WTC11 (cell line): Measurements from ENCODE around the gene XIRP2. TPM values are rescaled to one million over a fixed set of nuclear protein-coding genes. Genes with fewer than 3 reads are reported as not detected.

Experiments used
- ATAC-seq: fragments of 200-7000 bp; cut with Tn5 transposase; 2 replicates; pipeline ENCODE4 v1.10.0; 2021; ENCODE audit warnings: mild to moderate bottlenecking, moderate library complexity
- CTCF ChIA-PET: fragments of 300-600 bp; sonication (Branson Sonifier 250); formaldehyde crosslinking; loops from one replicate; lab custom pipeline; 2021; ENCODE audit warnings: antibody characterized with exemption; lab: Charles Lee
- POLR2A ChIA-PET: fragments of 350-600 bp; sonication (Branson Sonifier 250); formaldehyde crosslinking; loops from one replicate; lab custom pipeline; 2021; ENCODE audit warnings: antibody characterized with exemption; lab: Charles Lee
- DNase-seq: peaks from one replicate; pipeline ENCODE4 v3.0.0; 2021; ENCODE audit warnings: low spot score
- H3K27ac Mint-ChIP-seq: 2 replicates; pipeline ENCODE4 v1.8.0; 2021; ENCODE audit warnings: mixed read lengths
- H3K27me3 Mint-ChIP-seq: 2 replicates; pipeline ENCODE4 v1.8.0; 2021; ENCODE audit warnings: low read depth, mild to moderate bottlenecking, moderate library complexity, mixed read lengths
- H3K36me3 Mint-ChIP-seq: 2 replicates; pipeline ENCODE4 v1.8.0; 2021; ENCODE audit warnings: mixed read lengths
- H3K4me1 Mint-ChIP-seq: 2 replicates; pipeline ENCODE4 v1.8.0; 2022; ENCODE audit warnings: mixed read lengths
- H3K4me3 Mint-ChIP-seq: 2 replicates; pipeline ENCODE4 v1.8.0; 2021; ENCODE audit warnings: mild to moderate bottlenecking, moderate library complexity, mixed read lengths
- H3K9me3 Mint-ChIP-seq: 2 replicates; pipeline ENCODE4 v1.8.0; 2021; ENCODE audit warnings: mixed read lengths
- CBFB ChIP-seq: sonication (generic); formaldehyde crosslinking; IDR thresholded peaks from 2 replicates; pipeline ENCODE4 v1.8.1; 2022; ENCODE audit warnings: mild to moderate bottlenecking, low read depth, missing genetic modification reagents
- FOXJ3 ChIP-seq: sonication (generic); formaldehyde crosslinking; IDR thresholded peaks from 2 replicates; pipeline ENCODE4 v1.9.0; 2021; ENCODE audit warnings: missing genetic modification reagents, mild to moderate bottlenecking, borderline replicate concordance
- GABPB1 ChIP-seq: sonication (generic); formaldehyde crosslinking; IDR thresholded peaks from 2 replicates; pipeline ENCODE4 v1.8.1; 2023; ENCODE audit warnings: mild to moderate bottlenecking, missing genetic modification reagents
- NFATC4 ChIP-seq: fragments of 250-450 bp; sonication (Bioruptor Pico); IDR thresholded peaks from 2 replicates; pipeline ENCODE4 v1.9.0; 2021; ENCODE audit warnings: mild to moderate bottlenecking
- NFE2L1 ChIP-seq: sonication (generic); formaldehyde crosslinking; IDR thresholded peaks from 2 replicates; pipeline ENCODE4 v1.8.1; 2023; ENCODE audit warnings: missing genetic modification reagents
- RORB ChIP-seq: fragments of 250-450 bp; sonication (Bioruptor Pico); IDR thresholded peaks from 2 replicates; pipeline ENCODE4 v1.9.0; 2021; ENCODE audit warnings: mild to moderate bottlenecking
- SP1 ChIP-seq: sonication (generic); formaldehyde crosslinking; conservative IDR thresholded peaks from 2 replicates; pipeline ENCODE4 v1.8.1; 2022; ENCODE audit warnings: missing genetic modification reagents
- ZBTB21 ChIP-seq: sonication (generic); formaldehyde crosslinking; IDR thresholded peaks from 2 replicates; pipeline ENCODE4 v1.8.1; 2023; ENCODE audit warnings: mild to moderate bottlenecking, missing genetic modification reagents, borderline replicate concordance
- ZNF396 ChIP-seq: fragments of 250-450 bp; sonication (Bioruptor Pico); IDR thresholded peaks from 2 replicates; pipeline ENCODE4 v1.8.0; 2021; ENCODE audit warnings: mild to moderate bottlenecking, moderate library complexity, borderline replicate concordance
- ZNF423 ChIP-seq: fragments of 250-450 bp; sonication (Bioruptor Pico); IDR thresholded peaks from 2 replicates; pipeline ENCODE4 v2.1.2; 2022; ENCODE audit warnings: mild to moderate bottlenecking, moderate library complexity
- ZNF671 ChIP-seq: fragments of 250-450 bp; sonication (Bioruptor Pico); IDR thresholded peaks from 2 replicates; pipeline ENCODE4 v1.8.0; 2021; ENCODE audit warnings: mild to moderate bottlenecking
- total RNA-seq: library from RNA; stranded (reverse); gene quantifications from 3 replicates; pipeline ENCODE4 v1.2.3, GENCODE V29; 2021
- TF ChIP-seq, protein P1 (sequence below): sonication (generic); formaldehyde crosslinking; IDR thresholded peaks from 2 replicates; pipeline ENCODE4 v1.8.0; 2022; ENCODE audit warnings: mild to moderate bottlenecking, missing genetic modification reagents
- TF ChIP-seq, protein P2 (sequence below): sonication (generic); formaldehyde crosslinking; IDR thresholded peaks from 2 replicates; pipeline ENCODE4 v1.8.0; 2023; ENCODE audit warnings: missing genetic modification reagents
- TF ChIP-seq, protein P3 (sequence below): fragments of 250-450 bp; sonication (Bioruptor Pico); IDR thresholded peaks from 2 replicates; pipeline ENCODE4 v1.9.0; 2021; ENCODE audit warnings: moderate library complexity, mild to moderate bottlenecking, inconsistent platforms, borderline replicate concordance
- TF ChIP-seq, protein P4 (sequence below): sonication (generic); formaldehyde crosslinking; IDR thresholded peaks from 2 replicates; pipeline ENCODE4 v1.8.1; 2023; ENCODE audit warnings: mild to moderate bottlenecking, missing genetic modification reagents
- TF ChIP-seq, protein P5 (sequence below): fragments of 250-450 bp; sonication (Bioruptor Pico); IDR thresholded peaks from 2 replicates; pipeline ENCODE4 v1.9.0; 2021; ENCODE audit warnings: mild to moderate bottlenecking, borderline replicate concordance
- TF ChIP-seq, protein P6 (sequence below): fragments of 200-600 bp; IDR thresholded peaks from 2 replicates; pipeline ENCODE4 v1.8.0; 2022; ENCODE audit warnings: antibody characterized with exemption

XIRP2 gene
- total RNA-seq, 1 experiment from 2014 or later = 0.87 TPM

DNA sequence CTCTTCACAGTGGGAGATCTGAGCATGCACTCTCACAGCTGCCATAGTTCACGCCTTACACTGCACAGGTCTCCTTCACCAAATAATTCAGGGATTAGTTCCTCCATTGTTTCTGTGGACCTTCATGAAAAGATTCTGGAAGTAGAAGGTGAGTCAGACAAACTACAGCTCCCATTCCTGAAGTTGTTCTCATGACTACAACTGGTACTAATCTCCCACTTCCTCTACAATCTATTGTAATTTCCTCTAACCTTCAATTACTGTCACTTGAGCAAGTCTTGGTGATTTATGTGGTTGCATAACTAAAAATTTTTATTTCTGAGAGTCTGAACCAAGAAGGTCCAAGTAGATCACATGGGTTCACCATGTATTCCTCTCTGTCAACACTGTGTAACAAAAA lies 128.7 kb downstream of the XIRP2 start:
- no peak overlapping the region for H3K4me3 Mint-ChIP-seq
- ChIA-PET POLR2A (no interaction called here), CTCF (interaction anchor here (0.6 kb wide), 1 partner anchor 1101 kb away, joined by 3 read pairs; no protein-coding TSS in a partner anchor)
- TF ChIP-seq RORB (CRISPR knock-in tag) (no peak), CBFB (CRISPR knock-in tag) (no peak), ZBTB21 (CRISPR knock-in tag) (no peak), SP1 (no peak), ZNF671 (CRISPR knock-in tag) (no peak), ZNF396 (CRISPR knock-in tag) (no peak), ZNF423 (CRISPR knock-in tag) (no peak), NFATC4 (no peak), NFE2L1 (no peak)
- TF ChIP-seq, protein P1, sequence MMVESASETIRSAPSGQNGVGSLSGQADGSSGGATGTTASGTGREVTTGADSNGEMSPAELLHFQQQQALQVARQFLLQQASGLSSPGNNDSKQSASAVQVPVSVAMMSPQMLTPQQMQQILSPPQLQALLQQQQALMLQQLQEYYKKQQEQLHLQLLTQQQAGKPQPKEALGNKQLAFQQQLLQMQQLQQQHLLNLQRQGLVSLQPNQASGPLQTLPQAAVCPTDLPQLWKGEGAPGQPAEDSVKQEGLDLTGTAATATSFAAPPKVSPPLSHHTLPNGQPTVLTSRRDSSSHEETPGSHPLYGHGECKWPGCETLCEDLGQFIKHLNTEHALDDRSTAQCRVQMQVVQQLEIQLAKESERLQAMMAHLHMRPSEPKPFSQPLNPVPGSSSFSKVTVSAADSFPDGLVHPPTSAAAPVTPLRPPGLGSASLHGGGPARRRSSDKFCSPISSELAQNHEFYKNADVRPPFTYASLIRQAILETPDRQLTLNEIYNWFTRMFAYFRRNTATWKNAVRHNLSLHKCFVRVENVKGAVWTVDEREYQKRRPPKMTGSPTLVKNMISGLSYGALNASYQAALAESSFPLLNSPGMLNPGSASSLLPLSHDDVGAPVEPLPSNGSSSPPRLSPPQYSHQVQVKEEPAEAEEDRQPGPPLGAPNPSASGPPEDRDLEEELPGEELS (CRISPR knock-in tag) = no peak
- TF ChIP-seq, protein P2, sequence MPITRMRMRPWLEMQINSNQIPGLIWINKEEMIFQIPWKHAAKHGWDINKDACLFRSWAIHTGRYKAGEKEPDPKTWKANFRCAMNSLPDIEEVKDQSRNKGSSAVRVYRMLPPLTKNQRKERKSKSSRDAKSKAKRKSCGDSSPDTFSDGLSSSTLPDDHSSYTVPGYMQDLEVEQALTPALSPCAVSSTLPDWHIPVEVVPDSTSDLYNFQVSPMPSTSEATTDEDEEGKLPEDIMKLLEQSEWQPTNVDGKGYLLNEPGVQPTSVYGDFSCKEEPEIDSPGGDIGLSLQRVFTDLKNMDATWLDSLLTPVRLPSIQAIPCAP (CRISPR knock-in tag) = no peak
- TF ChIP-seq, protein P3, sequence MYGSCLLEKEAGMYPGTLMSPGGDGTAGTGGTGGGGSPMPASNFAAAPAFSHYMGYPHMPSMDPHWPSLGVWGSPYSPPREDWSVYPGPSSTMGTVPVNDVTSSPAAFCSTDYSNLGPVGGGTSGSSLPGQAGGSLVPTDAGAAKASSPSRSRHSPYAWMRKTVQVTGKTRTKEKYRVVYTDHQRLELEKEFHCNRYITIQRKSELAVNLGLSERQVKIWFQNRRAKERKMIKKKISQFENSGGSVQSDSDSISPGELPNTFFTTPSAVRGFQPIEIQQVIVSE (CRISPR knock-in tag) = no peak
- H3K36me3 Mint-ChIP-seq = no peaks in the 10 kb centered on the region
- DNase-seq (no peak), ATAC-seq (no peak)
- no peaks in the 10 kb centered on the region for H3K27me3 Mint-ChIP-seq
- H3K4me1 Mint-ChIP-seq = no peaks in the 10 kb centered on the region
- H3K27ac Mint-ChIP-seq = no peak overlapping the region
- no peaks in the 10 kb centered on the region for H3K9me3 Mint-ChIP-seq

DNA sequence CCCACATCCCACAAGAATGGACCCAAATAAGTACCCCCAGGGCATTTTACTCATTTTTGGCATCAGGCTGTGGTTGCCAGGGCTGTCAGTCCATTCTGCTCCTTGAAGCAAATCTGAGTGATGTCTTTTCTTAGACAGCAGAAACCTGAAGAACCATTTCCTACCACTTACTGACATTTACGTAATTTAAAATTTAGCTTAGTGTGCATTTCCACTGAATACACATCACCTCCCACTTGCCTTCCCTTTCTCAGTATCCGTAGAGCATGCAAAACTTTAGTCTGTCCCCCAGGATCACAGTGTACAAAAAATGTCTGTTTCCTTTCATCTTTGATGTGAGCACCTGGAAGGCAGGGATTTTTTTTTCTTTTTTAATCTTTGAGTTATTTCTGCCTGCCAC lies 130.3 kb downstream of the XIRP2 start:
- POLR2A ChIA-PET = no interaction called here
- Mint-ChIP-seq H3K4me1 (no peaks in the 10 kb centered on the region), H3K27ac (no peak overlapping the region), H3K9me3 (no peaks in the 10 kb centered on the region), H3K4me3 (no peak overlapping the region), H3K36me3 (no peaks in the 10 kb centered on the region), H3K27me3 (no peaks in the 10 kb centered on the region)
- TF ChIP-seq FOXJ3 (CRISPR knock-in tag) (no peak), GABPB1 (CRISPR knock-in tag) (no peak), NFATC4 (no peak), NFE2L1 (no peak)
- TF ChIP-seq, protein P4, sequence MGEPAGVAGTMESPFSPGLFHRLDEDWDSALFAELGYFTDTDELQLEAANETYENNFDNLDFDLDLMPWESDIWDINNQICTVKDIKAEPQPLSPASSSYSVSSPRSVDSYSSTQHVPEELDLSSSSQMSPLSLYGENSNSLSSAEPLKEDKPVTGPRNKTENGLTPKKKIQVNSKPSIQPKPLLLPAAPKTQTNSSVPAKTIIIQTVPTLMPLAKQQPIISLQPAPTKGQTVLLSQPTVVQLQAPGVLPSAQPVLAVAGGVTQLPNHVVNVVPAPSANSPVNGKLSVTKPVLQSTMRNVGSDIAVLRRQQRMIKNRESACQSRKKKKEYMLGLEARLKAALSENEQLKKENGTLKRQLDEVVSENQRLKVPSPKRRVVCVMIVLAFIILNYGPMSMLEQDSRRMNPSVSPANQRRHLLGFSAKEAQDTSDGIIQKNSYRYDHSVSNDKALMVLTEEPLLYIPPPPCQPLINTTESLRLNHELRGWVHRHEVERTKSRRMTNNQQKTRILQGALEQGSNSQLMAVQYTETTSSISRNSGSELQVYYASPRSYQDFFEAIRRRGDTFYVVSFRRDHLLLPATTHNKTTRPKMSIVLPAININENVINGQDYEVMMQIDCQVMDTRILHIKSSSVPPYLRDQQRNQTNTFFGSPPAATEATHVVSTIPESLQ (CRISPR knock-in tag) = no peak
- TF ChIP-seq, protein P5, sequence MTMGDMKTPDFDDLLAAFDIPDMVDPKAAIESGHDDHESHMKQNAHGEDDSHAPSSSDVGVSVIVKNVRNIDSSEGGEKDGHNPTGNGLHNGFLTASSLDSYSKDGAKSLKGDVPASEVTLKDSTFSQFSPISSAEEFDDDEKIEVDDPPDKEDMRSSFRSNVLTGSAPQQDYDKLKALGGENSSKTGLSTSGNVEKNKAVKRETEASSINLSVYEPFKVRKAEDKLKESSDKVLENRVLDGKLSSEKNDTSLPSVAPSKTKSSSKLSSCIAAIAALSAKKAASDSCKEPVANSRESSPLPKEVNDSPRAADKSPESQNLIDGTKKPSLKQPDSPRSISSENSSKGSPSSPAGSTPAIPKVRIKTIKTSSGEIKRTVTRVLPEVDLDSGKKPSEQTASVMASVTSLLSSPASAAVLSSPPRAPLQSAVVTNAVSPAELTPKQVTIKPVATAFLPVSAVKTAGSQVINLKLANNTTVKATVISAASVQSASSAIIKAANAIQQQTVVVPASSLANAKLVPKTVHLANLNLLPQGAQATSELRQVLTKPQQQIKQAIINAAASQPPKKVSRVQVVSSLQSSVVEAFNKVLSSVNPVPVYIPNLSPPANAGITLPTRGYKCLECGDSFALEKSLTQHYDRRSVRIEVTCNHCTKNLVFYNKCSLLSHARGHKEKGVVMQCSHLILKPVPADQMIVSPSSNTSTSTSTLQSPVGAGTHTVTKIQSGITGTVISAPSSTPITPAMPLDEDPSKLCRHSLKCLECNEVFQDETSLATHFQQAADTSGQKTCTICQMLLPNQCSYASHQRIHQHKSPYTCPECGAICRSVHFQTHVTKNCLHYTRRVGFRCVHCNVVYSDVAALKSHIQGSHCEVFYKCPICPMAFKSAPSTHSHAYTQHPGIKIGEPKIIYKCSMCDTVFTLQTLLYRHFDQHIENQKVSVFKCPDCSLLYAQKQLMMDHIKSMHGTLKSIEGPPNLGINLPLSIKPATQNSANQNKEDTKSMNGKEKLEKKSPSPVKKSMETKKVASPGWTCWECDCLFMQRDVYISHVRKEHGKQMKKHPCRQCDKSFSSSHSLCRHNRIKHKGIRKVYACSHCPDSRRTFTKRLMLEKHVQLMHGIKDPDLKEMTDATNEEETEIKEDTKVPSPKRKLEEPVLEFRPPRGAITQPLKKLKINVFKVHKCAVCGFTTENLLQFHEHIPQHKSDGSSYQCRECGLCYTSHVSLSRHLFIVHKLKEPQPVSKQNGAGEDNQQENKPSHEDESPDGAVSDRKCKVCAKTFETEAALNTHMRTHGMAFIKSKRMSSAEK (CRISPR knock-in tag) = no peak
- TF ChIP-seq, protein P6, sequence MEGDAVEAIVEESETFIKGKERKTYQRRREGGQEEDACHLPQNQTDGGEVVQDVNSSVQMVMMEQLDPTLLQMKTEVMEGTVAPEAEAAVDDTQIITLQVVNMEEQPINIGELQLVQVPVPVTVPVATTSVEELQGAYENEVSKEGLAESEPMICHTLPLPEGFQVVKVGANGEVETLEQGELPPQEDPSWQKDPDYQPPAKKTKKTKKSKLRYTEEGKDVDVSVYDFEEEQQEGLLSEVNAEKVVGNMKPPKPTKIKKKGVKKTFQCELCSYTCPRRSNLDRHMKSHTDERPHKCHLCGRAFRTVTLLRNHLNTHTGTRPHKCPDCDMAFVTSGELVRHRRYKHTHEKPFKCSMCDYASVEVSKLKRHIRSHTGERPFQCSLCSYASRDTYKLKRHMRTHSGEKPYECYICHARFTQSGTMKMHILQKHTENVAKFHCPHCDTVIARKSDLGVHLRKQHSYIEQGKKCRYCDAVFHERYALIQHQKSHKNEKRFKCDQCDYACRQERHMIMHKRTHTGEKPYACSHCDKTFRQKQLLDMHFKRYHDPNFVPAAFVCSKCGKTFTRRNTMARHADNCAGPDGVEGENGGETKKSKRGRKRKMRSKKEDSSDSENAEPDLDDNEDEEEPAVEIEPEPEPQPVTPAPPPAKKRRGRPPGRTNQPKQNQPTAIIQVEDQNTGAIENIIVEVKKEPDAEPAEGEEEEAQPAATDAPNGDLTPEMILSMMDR = no peak
- ATAC-seq (no peak), DNase-seq (no peak)
- CTCF ChIA-PET = no interaction called here
